A204.1 (cell line): ENCODE measurements around the gene RTL1.

Source experiments
- FAIRE-seq: peaks from 2 replicates; lab custom pipeline; 2012; peaks lifted over from hg19 to GRCh38; lab: Jason Lieb, UNC

RTL1 gene

DNA sequence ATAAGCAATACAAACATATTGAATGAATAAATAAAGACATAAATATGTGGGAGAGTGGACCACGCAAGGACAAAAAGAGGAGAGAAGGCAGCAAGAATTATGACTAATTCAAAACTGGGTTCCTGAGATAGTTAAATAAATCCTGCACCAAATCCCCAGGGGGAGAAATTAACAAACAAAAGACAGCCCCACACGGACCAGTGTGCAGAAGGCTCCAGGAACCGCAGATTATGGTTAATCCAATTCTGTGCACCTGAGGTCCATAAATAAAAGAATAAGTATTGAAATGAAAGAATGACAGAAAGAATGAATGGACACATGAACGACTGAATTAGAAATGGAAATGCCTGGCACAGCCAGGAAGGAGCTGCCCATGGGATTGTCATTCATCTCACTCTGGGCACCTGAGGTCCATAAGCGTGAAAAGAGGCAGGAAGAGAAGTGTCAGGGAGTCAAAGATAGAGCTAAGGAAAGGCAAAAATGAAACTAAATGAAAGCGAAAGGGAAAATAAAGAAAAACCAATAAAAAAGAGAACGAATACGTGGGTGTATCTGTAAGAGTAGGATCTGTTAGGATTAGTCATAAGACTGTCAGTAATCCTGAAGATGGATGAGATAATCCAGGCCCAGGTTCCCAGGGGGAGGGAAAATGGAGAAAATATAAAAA lies 54.3 kb downstream of the RTL1 start:
- no peak for FAIRE-seq

DNA sequence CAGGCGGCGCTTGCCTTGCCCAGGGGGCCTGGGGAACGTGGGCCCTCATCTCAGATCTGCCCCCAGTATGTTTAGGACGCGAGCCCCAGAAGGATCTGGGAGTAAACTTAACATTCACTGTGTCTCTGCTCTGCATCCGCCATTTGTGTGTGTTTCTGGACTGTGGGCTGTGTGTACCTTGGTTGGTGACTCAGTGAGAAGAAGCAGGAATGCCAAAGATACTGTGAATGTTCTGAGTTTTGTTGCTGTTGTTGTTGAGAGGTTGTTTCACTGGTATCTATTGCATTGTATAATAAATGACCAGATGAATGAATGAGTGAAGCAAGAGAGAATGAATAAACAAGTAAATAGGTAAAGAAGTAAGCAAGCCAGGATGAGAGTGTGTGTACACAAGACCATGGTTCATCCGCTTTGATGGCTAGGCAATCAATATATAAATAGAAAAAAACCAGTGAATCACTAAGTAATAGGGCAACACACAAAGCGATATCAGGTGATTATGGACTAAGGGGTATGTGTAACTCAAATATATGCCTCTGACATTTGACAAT lies 57.1 kb downstream of the RTL1 start:
- no peak for FAIRE-seq

DNA sequence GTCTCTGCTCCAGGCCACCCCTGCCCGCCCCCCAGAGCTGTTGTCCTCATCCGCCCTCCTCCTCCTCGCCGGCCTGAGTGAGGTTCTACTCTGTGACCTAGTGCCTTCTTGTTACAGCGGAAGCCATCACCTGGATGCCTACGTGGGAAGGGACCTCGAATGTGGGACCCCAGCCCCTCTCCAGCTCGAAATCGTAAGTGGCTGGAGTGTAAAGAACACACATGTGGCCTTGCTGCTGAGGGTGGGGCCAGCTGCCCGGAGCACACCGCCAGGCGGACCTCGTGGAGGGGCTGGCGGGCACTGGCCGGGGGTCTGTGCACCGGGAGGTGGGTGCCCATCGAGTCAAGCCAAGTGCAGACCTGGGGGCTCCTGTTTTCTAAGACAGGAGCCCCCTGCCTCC lies 58.2 kb downstream of the RTL1 start:
- FAIRE-seq: no peak

DNA sequence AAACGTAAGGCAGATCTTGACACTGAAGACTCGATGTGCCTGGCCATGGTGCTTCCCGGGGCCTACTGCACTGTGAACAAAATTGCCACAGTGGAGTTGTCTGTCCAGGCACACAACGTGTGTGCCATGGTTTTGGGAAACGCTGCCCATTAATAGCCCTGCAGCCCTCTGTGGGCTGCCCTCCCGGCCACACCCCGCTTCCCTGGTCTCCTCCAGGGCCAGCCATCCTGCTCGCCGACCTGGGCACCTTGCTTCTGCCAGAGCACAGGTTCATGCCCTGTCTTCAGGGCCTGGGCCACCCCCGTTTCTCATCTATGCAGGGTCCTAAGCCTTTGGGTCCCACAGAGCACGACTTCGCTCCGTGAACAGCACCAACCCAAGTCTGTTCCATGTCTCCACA lies 58.7 kb downstream of the RTL1 start:
- FAIRE-seq: no peak

DNA sequence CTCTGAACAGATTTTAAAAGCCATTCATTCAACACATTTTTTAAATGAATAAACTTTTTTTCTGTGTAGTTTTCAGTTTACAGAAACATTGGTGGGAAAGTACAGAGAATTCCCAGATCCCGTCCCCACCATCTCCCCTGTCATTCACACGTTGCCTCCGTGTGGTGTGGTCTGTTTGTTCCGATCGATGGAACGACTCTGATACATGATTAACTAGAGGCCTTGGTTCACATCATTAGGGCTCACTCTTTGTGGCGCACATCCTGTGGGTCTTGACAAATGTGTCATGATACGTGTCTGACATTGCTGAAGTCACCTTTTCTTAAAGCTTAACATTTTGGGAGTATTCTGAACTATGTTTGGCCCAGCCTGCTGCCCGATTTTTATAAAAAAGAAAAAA lies 59.1 kb downstream of the RTL1 start:
- FAIRE-seq: no peak

DNA sequence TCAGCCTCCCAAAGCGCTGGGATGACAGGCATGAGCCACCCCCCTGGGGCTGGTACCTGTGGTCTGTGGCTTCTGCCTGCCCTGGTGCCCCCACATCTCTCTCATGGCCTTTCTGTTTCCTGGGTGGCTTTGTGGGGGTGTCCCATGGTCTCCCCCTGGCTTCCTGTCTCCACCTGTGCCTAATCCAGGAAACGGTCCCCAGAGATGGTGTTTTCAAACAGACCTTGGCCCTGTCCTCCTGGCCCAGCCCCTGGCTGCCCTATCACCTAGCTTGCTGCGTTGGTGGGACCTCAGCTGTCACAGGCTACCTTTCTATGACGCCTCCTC lies 59.5 kb downstream of the RTL1 start:
- FAIRE-seq: no peak

DNA sequence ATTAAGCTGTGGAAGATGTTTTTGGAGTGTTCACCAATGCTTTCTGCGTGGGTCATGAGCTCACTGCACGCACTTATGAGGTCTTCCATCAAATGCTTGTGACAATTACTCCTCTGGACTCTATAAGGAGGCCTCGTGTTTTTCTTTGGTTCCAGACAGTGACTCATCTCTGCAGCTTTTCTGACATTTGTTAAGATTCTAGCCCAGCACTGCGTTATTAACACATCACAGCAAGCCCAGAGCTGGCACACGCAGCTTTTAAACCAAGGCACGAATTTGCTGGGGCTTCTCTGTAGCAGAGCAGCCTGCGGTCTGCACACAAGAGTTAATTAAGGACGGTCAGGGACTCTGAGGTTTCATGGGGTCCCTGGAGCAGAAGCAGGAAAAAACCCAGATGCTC lies 60.7 kb downstream of the RTL1 start:
- no peak for FAIRE-seq

DNA sequence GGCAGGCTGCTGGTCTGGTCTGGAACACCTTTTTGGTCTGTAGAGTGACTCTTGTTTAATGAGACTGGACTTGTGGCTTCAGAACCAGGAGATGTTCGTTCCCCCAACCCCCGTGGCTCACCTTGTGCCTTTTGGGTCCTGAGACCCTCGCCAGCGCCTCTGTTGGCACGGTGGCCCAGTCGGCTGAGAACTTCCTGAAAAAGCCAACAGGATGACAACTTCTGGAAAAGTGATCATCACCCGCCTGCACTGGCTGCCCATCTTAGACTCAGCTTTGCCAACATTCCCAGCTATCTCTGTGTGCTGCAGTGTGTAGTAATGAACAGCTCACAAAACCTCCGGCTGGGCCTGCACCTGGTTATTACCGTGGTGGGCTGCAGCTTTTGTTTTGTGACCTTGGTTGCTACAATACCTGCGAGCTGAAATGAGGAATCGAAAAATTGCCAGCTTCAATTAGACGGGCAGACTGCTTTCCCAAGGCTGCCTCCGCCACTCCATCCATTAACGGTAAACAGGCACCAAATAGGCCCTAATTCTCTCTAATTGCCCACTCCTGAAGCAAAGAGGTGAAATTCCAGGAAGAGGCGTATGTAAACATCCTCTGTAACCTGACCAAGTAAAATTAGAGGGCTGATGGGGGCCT lies 61.6 kb downstream of the RTL1 start:
- FAIRE-seq: no peak

DNA sequence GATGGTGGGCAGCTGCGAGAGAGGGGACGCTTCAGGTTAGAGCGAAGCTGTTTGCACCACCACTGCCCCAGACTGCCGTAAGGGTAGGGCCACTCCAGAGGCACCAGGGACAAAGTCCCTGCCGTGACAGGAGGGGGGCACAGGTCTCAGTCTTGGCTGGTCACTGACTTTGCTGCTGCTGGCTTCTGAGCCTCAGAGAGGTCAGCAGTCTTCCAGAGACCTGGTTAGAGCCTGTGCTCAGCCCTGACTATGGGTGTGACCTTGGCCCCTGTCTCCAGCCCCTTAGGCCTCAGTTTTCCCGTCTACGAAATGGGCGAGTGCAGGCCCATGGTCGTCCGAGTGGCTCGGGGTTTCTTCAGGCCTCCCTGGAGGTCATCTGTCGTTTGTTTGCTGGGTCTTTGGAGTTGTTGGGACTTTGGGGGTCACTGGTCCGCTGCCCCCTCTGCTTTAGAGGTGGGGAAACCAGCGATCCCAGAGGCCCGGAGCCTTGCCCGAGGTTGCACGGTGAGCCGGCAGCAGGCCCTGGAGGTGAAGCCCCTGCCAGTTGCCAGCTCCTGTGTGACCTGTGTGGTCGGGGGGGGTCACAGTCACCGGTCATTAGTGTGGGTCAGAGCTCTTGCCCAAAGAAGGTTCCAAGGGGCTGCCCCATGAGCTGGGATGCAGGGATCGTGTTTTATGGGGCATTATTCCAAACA lies 62.3 kb downstream of the RTL1 start:
- no peak for FAIRE-seq

DNA sequence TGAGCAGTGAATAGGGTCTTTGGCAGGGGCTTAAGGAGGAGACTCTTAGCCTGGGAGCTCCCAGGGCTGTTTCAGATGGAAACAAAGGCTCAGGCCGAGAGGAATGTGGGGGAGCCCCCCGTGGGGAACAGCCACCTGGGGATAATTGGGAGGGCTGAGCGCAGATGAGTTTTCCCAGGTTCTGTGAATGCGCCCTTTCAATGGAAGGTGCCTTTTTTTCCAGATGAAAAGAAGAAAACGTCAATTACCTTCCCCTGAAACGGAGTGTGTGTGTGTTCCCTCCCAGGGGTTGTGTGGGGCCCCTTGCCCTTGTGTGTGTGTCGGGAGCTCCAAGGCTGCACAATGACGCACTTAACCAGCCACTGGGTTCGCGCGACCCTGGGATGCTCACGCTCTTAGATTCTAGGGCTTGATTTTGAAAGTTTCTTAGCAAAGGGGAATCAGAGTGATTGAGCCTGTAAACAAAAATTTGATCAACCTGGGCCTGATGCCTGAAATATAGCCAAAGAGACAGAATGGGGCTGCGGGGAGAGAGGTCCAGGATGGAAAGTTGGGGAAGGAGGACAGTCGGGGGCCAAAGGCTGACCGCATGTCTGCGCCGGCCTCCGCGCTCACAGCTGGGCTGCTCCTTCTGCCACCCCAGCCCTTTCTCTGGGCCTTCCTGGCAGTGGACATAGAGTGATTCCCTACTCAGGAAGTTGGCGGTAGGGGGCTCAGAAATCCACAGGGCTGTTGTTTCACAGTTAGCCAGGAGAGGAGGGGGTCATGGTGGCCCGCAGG lies 63.0 kb downstream of the RTL1 start:
- no peak for FAIRE-seq

DNA sequence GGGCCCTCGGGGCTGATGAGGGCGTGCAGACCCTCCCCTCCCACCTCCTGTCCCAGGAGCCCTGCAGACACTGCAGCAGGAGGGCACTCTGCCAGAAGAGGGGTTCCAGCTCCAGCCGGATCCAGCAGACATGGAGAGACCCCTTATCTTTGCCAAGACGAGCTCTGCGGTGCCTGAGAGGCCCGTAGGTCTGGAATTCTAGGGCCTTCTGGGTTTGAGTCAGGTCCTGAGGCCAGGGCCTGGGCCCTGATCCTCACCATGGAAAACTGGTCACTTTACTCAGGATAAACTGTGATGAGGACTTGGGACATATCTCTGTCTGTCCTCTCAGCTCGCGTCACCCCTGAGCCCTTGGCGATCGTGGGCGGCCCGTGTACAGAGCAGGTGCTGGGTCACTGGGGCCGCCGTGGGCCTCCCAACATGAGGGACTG lies 63.8 kb downstream of the RTL1 start:
- FAIRE-seq: no peak

DNA sequence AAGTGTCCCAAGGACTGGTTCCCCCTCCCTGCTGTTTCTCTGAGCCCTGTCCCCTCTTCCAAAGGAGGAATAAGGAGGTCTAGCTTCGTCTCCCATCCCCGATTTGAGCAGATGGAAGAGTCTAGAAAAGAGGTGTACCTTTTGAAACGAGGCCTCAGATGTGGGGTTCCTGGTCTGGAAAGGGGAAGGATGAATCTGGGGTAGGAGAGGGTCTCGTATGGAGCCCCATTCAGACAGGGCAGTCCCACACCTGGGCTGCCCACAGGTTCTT lies 64.3 kb downstream of the RTL1 start:
- no peak for FAIRE-seq

DNA sequence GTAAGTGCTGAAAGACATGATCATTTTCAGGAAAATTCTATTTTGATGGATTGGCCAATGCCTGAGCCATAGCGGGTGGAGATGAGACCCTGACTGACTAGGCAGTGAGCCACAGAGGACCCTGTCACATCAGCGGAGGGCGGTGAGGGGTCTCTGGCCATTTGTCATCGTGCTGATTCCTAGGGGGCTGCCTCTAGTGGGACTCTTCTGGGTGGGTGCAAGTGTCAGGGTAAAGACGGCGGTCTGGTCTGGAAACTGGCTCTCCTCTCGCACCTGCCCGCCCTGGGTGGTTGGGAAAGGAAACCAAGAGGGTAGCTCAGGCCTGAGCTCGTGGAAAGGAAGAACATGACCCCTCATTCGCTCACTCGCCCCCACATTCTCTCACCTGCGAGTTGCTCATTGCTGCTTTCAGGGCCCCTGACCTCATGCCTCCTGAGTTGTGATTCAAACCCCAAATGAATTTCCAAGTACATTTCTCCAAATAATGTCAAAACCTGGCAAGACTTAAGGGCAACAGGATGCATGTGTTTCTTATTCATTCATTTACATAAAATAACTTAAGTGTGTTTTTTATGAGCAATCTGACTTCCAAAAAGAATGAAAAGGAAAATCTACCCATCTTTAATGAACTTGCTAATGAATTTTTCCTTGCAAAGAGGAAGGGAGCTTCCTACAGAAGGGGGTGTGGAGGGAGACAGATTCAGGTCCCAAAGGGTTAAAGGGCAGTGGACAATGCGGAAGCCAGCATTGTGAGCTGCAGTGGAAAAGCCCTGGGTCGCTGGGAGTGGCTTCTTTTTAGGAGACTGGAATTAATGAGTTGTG lies 64.8 kb downstream of the RTL1 start:
- no peak for FAIRE-seq

DNA sequence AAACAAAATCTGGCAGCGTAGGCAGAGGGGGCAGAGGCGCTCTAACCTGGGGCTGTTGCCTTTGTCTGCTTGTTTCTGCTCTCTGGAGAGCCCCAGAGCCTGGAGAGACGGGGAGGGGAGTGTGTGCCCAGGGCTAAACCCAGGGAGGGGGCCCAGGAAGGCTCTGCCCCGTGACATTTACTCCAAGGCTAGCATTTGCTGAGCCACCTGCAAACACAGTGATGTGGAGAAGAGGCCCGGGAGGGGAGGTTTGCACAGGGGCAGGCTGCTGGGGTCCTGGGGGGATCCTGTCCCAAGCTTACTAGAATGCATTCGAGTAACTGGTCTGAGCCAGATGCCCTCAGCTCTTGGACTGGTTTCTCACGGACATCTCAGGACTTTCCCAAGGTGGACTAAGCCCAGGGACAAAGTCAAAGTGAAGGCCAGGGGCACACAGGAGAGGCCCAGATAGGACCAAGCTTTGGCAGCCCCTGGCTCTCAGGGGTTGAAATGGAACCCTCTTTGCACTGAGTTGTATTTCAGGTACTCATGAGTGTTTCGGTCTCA lies 65.6 kb downstream of the RTL1 start:
- FAIRE-seq: no peak

DNA sequence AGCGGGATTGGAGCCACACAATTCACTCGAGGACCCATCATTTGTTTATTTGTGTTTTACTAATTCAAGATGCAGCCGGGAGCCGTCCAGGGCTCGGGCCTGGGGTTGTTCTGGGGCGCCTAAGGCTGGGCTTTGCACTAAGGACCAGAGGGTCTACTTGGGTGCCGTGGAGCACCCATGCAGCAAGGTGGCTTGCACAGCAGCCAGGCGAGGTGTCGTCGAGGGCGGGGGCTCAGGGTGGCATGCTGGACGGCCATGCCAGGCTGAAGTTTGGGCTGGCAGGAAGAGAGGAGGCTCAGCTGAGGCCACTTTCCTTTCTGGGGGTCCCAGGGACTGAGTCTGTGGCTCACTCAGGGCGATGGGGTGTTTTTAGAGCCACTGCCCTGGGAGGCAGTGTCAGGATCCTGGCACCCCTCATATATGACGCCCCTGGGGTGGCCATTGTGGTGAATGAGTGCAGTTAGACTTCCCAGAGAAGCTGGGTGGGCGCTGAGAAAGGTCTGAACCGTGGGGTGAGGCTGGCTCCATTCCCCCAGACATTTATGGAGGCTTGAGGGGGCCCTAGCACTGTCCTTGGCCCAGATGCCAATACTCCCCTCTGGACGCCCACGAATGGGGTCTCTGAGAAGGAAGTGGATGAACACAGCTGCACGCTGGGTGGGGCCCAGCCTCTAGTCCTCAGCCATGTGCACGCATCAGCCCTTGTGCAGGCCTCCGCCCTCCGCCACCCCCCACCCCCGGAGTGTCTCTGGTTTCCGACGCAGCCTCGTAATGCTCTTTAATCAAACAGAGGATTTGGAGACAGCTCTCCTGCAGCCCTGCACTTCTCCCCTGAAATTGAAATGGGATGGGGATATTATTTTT lies 66.3 kb downstream of the RTL1 start:
- FAIRE-seq: no peak

DNA sequence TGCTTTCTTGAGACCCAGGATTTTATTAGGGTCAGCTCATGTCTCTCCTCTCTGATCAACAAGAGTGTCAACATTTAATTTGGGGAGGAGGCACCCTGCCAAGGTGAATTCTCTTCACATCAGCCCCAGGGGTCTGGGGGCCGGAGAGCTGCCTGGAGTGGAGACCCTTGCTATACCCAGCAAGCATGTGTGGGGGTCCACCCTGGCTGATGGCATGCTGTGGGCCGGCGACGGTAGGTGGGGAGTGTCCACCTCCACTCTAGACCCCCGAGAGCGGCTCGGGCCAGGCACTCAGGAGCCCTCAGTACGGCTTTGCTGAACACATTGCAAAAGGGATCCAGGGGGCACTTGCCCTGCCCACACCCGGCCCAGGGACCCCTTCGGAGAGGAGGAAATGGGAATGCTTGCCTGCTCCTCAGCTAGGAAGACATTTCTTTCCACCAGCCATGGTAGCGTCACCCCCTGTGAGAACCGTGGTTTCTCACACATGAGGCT lies 67.2 kb downstream of the RTL1 start:
- no peak for FAIRE-seq

DNA sequence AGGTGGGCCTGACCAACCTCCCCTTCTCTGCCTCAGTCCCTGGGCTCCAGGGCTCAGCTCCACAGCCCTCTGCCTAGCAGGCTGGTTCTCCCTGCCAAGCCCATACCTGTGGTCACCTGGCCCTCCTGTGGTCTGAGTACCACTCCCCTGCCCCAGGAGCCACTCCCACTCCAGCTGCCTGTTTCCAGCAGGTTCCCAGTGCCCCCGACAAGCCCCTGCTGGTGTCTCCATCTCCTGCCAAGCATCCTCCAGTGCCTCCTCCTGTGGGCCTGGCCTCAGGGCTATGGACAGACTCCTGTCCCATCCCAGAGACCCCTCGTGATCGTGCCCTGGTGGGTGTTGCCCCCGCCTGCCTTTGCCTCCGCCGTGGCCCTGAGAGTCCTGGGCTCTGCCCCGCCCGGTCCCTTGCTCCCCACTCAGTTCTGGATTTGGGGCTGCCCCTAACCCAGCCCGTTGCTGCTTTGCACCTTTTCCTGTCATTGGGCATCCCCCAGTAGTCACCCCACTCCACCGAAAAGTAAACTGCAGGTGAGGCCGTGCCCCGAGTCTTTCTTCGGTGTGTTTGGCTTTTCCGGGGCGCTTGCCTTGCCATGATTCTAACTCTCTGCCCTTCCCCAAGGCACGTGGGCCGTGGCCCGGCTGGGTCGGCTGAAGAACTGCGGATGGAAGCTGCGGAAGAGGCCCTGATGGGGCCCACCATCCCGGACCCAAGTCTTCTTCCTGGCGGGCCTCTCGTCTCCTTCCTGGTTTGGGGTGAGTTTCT lies 67.8 kb downstream of the RTL1 start:
- FAIRE-seq: no peak

DNA sequence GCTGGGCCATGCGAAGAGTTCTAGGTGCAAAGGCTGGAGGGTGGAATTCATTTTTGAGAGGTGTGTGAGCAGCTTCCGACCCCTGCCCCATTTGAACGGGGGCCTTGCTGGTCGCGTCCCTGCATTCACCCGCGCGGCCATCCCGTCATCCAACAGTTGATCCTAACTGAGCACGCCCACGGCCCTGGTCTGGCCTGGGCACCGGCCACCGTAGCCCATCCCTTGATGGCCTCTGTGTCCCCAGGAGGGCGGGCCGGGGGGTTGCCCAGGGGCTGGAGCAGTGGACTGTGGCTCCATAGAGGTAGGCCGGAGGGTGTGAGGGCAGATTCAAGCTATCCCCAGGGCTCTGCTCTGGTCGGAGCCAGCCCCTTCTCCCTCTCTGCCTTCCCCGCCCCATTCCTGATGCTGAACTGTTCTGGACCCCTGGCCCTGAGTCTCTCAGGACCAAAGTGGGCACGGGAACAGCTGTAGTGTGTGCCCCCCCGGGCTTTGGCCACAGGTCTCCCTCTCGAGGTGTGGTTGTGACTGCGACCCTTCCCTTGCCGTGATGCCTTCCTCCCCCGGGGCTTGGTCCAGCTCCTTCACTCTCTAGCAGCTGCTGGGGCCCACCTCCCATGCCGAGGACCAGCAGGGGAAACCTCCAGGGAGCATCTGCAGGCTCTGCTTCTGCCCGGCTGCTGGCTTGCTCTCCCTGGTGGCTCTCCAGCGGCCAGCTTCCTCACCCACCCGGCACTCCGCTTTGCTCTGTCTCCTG lies 68.6 kb downstream of the RTL1 start:
- no peak for FAIRE-seq
